NCI-H2171 (cell line): ENCODE results near the gene RELT.

ENCODE experiments used
- DNase-seq: peaks from one replicate; lab custom pipeline; 2025; lab: John Stamatoyannopoulos, UW

Gene RELT

DNA sequence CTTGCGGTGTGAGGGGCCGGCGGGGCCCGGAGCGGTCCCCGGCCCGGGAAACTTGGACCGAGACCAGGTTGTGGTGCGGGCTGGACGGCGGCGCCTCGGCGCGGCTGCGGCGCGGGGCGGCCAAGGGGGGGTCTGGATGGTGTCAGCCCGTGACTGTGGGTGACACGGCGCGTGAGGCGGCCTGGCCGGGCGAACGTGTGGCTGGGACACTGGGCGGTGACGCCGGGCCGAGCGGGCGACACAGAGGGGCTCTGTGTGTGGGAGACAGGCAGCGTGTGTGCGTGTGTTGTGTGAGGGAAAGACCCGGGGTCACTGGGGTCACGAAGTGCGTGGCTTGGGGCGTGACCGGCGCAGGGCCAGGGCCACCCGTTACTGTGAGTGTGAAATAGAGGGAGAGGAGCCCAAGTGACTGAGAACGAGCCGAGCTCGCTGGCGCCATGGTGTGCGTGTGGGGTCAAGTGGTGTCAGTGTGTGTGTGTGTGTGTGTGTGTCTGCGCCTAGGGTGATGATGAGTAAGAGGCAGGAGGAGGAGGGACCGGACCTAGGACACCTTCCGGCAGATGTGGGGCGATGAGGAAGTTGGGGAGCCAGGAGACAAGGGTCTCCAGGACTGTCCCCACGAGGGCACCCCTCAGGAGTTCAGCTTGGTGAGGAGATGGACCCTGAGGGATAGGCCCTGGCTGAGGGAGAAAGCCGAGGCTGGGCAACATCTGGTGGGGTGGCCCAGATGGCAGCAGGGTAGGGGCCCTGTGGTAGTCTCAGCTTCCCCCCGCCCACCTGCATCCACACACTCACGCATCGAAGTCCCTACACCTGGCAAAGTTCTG, 817 bp downstream of the RELT start:
- no peak for DNase-seq

DNA sequence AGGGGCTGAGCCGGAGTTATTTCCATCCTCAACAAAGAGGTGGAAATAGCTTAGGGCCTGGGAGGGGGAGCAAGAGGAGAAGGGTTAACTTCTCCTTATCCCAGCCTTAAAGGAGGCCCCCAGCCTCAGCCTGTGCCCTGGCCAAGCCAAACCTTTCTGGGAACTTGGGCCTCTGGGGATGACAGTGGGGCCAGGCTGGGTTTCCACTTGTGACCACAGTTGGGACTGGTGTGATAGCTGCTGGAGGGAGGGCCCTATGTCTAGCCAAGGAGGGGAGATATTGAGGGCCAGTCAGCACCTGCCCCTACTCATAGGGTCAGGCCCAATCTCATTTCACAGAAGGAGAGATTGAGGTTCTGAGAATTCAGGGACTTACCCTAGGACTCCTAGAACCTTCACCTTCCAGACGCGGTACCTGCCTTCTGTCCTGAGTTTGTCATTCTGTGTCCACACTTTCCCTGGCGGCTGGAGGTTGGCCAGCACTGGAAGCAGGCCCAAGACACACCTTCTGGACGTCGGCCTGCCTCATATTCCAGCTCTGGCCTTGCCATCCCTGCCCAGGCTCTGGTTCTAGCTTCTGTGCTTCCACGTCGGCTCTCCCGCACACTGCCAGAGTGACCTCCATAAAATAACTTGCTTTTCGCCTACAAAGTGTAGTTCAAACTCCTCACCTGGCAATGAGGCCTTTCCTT, 3.1 kb downstream of the RELT start:
- DNase-seq: no peak

DNA sequence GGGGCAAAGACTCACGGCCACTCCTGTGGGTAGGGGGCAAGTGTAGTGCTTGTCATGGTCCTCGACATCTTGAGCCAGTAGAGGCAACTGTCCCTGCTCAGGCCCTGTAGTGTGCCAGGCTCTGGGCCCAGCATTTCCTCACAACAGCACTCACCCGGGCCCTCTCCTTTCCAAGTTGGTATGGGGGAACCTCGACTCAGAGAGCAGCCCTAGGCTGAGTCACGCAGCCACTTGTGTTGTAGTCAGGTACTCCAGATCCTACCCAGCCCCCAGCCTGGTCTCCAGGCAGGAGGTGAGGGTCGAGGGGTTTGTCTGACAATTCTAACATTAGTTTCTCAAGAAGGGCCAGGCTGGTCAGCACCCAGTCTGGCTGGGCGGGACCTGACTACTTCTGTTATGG, 4.1 kb downstream of the RELT start:
- no peak for DNase-seq

DNA sequence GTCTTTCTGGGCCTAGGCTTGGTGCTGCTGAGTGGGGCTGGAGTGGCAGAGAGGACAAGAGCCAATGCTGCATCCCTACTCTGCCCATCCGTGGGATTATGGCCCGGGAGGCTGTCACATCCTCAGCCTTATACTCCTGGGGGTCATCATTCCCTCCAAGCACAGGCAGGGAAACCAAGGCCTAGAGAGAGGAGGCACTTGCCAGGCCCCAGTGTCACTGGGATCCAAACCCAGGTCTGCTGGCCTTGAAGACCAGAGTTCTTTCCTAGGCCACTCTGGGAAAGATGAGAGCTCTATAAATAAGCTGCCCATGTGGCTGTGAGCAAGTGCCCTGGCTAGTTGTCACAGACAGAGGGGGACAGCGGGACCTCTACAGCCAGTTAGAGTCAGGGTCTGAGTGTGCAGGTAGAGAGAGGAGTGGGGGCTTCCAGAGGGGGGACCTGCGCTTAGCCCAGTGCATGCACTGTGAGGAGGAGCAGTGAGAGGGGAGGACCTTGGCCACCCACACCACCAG, 4.8 kb downstream of the RELT start:
- no peak for DNase-seq

DNA sequence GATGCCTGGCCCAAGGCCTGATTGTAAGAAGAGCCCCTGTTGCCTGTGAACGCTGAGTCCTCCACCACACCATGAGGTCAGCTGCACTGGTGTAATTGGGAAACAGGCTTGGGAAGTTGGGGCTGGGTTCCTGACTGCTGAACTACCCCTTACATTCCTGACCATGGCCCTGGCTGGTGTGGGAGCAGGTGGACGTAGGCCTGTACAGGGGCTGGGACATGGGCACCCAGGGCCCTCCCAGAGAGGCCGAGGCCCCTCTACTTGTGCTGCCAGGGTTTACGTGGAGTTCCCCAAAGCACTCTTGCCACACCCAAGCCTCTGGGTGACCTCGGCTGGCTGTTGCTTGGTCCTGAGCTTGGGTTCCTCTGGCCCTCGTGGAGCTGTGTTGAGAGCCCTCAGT, 5.4 kb downstream of the RELT start:
- no peak for DNase-seq

DNA sequence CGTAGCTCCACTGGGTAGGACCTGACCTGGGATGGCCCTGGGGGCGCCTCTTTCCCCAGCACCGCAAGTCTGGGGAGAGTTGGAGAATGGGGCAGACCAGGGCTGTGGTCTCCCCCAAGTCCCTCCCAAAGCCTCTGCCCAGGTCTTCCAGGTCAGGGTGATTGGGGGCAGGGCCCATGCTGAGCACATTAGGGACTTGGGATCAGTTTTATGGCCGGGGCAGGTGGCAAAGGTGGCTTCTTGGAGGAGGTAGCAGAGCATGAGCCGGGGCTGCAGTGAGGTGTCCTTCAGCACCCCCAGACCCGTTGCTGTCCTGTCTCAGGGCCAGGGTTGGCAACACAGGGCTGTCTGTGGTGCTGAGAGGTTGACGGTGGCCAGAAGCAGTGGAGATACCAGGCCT, 6.0 kb downstream of the RELT start:
- DNase-seq: no peak

DNA sequence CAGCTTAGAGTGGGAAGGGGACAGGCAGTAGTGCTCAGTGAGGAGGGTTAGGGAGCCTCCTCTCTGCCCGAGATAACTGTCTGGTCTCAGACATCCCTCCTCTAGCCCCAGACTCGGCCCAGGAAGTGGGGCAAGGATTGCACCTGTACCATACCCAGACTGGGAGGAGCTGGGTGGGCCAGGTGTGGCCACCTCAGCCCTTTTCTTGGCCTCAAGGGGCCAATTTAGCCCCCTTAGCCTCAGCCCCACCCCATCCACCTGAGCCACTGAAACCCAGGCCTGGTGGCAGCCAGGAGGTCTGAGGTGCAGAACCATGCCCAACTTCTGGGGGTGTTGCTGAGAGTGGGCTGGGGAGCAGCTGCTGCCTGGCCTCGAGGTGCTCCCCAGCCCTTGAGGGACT, 6.5 kb downstream of the RELT start:
- DNase-seq: no peak

DNA sequence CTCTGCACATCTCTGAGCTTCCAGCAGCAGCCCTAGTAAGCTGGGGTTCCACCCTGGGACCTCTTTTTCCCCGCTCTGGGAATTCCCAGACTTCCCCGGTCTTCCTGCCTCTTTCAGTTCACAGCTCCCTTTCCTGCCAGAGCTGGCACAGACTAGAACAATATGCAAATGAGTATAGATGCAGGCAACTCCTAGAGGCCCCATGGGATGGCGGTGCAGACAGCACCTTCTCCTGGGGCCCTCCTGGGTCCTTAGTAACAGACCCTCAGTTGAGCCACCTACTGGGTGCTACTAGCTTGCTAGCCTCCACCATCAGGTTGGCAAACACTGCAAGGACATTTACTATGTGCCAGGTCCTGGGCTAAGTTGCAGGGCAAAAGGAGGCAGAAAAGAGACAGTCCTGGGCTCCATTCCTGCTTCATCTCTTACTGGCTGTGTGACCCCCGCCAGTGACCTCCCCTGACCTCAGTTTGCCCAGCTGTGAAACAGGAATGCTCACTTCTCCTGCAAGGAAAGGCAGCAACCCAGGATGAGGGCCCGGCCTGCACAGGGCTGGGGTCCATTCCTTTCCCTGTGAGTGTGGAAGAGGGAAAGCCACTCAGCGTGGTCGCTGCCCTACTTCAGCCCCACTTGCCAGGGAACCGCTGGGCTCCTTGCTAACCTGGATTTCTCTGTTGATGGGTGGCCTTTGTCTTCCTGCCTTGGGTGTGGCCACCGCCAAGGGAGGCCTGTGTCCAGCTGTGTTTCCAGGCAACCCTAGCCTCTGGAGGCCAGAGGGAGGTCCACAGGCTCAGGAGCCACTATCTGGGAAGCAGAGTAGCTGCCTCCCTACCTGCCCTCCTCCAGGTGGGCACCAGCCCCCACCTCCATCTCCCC, 7.3 kb downstream of the RELT start:
- DNase-seq: no peak

DNA sequence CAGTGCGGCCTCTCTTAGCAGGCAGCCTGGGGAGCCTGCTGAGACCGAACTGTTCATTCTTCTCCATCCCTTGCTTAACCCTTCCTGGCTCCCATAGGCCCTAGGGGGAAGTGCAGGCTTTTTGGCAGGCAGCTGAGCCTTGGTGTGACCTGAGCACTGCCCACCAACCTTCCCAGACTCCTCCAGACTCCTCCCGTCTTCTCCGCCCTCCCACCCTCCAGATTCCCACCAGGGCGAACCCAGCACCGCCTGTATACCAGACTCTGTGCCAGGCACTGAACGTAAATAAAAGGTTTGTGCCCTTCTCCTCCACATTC, 7.9 kb downstream of the RELT start:
- DNase-seq: no peak

DNA sequence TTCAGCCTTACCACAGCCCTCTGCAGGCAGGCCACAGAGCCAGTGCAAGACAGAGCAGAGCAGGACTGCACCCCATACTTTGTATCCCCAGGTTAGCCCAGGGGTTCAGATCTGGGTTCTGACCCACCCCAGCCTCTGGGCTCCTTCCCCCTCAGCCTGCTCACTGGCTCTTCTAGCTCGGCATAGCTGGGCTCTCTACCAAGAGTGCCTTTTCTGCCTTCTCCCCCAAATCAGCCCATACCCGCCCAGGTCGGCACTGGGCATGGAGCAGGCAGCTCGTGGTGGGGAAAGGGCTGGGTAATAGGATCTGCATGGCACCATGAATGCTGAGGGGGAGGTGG, 8.3 kb downstream of the RELT start:
- no peak for DNase-seq

DNA sequence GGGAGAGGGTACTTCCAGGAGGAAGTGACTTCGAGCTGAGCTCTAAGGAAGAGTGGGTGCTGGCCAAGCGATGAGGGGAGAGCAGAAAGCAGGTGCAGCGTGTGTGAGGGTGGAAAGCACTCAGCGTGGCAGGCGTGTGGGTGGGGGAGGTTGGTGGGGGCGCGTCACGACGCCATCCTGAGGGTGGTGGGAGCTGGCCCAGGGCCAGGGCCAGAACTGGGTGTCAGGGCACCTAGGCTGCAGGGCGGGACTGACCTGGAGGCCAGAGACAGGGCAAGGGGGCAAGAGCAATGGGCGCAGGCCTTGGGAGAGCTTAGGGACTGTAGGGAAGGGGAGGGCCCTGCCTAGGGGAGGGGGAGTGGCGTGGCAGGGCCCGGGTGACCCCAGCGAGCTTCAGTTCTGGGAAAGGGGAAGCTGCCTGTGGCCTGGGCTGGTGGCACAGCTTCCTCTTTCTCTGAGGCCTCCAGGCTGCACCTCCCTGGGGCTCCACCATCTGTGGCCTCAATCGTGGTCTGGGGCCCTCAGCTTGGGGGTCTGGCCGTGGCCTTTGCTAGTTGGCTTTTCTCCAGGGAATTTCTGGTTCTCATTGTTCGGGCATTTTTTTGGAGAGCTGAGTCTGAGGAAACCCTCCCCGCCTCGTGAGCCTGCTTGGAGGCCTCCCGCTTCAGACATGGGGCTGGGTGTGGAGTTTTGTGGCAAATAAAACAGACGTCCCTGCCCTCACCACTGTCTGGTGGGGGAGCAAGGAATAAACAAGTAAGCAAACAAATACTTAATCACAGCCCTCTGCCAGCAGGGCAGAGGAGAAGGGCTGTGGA, 8.9 kb downstream of the RELT start:
- DNase-seq: no peak

DNA sequence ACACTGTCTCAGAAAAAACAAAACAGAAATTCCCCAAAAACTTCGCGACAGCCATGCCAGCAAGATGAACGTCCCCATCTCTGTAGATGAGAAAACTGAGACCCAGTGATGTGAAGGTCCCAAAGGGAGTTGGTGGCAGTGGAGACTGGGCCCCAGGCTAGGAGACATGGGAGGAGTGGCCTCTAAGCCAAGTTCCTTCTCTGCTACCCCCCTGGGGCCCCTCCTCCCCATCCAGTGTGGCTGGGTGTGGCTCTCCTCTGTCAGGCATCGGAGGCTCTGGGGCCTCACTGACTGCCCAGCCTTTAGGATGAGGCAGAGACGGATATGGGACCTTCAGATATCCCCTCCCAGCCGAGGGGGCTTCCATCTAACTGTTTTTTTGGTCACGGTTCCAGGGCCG, 9.8 kb downstream of the RELT start:
- DNase-seq: no peak

DNA sequence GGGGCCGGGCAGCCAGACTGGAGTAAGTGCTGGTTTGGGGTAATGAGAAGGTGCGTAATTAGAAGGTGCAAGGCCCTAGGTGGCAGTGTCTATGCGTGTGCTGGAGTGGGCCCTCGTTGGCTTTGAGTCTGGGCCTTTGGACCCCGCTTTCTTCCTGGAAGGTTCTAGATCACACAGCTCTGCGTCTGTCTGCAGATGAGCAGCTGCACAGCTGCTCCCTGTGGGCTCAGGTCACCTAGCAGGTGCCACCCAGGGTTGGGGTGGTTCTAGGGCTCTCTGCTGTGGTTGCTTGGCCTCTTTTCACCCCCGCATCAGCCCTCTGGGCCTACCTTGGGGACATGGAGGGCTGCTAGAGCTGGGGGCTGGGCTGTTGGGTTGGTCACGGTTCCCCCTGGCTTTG, 10.3 kb downstream of the RELT start:
- no peak for DNase-seq

DNA sequence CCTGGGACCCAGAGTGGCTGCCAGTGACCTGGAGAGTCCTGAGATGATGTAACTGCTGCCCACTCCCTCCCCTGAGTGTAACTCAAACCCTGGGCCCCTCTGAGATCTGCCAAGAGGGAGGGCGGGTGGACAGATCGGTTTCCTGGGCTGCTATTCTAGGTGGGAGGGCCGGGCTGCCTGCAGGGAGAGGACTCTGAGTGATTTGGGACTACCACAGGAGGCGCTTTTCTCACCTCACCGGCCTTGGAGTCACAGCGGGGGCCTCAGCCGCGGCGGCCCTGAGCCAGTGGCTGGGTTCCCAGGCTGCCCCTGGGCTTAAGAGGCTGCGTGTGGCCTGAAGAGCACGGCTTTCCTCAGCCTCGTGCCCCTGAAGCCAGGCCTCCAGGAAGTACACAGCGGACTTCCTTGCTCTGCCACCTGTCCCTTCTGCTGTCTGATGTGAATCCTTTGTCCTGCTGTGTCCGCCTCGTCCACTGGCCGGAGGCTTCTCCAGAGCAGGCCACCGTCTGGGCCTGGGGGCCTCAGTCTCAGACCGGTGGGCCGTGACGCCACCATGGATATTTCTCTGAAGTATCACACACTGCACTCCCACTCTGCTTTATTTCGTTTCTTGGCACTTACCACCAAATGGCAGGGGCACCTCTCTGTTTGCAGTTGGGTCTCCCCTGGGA, 11.5 kb downstream of the RELT start:
- DNase-seq: no peak

DNA sequence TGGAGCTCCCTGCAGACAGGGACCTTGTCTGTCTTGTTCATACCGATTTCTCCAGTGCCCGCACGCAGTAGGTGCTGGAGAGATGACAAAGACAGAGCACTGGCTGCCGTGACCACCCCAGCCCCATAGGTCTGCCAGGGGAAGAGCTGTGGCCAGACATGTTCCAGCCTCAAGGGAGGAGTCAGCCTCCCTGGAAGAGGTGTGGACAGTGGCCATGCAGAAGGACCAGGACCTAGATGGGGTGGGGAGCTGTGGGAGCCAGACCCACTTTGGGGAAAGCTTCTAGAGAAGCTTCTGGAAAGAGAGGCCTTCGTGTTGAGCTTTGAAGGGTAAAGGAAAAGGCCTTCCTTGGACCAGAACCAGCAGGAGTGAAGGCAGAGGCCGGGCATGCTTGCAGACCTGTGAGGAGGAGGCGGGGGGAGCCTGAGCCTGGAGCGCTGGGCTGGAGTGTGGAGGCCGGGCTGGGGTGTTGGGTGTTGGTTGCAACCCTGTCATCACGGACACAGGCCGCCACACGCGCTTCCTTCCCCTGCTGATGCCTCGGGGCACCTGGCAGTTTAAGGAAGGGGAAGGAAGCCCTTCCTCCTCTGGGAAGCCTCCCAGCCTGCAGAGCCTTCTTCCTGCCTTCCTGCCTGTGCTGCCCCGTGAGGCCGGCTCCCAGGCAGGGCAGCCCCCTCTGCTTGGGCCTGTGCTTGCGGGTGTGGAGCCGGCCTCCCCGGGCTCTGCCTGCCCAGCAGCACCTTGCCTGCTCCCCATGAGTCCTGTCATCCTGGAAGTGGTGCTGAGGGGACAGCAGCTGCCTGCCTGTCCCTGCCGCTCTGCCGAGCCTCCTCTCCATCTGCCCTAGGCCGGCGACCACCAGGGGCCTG, 12.3 kb downstream of the RELT start:
- DNase-seq: no peak

DNA sequence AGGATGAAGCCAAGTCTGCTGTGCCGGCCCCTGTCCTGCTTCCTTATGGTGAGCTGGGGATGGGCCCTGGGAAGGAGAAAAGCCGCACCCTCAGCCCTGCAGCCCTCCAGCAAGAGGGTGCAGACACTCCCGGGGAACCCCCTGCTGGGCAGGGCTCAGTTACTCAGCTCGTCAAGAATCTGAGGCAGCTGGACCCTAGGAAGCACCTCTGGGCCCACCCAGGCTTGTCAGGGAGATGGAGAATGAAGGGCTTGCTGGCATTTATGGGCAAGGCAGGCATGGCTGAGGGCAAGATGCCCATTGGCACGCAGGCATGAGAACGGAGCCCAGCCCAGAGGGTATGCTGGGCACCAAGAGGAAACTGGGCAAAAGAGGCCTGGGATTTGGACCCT, 12.9 kb downstream of the RELT start:
- no peak for DNase-seq

DNA sequence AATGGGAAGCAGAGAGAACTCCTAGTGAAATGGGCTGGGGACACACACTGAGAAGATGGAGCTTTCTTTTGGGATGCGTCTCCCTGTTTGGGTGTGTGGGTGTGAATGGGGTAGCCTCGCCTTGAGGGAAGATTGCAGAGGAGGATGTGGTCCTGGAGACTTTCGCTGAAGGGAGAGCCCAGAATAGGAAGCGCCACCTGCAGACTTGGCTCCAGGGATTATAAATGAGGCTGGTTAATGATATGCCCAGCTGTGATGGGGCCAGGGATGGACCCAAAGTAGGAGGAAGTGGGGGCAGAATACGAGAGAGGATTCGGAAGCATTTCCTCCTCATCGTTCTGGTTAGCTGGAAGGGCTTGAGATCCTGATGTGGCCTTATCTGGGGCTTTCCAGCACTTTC, 13.7 kb downstream of the RELT start:
- DNase-seq: no peak

DNA sequence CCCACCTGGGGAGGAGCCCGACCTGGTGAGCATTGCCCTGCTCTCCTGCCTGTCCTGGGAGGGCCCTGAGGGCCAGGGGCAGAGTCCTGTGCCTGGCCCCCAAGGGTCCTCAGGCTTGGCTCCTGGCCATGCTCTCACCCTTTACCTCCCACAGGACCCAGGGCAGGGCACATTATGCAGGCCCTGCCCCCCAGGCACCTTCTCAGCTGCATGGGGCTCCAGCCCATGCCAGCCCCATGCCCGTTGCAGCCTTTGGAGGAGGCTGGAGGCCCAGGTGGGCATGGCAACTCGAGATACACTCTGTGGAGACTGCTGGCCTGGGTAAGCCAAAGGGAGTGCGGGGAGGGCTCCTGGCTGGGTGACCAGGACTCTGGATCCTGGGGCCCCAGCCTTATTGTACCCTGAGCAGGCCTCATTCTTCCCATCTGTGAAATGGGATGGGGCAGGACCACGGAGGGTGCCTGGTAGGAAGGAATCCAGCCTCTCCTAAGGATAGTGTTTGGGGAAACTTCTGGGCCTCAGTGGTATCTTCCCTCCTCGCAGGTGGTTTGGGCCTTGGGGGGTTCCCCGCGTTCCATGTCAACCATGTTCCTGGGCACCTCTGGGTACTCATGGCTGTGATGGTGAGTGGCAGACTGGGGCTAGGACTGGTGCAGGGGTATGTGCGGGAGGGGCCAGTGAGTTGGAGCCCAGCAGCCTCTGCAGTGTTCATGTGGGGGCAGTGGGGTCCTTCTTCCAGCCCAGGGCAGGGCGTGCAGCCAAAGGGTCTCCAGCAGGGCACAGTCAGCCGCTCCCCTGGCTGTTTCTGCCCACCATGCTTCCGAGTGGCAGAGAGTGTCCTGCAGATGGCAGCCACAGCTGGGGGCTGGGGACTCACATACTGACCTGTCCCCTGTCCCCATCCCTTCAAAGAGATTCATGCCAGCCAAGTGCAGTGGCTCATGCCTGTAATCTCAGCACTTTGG, 14.7 kb downstream of the RELT start:
- no peak for DNase-seq

DNA sequence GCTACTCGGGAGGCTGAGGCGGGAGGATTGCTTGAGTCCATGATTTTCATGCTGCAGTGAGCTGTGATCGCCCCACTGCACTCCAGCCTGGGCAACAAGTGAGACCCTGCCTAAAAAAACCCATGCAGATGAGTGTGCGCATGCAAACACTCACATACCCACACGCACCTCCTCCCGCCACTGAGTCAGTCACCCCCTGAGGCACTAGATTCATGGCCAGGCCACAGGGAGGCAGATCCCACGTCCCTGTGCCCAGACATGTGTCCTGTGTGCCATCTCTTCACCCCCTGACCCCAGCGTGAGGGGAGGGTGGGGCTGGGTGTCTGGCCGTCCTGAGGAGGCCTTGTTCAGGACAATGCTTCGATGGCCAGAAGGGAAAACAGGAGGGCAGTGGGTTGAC, 15.5 kb downstream of the RELT start:
- no peak for DNase-seq
